ENCODE data around the gene ITGAX.
"Not testable (repeated sequence)": the region's sequence is repeated elsewhere in the genome, so short reads cannot be mapped to it uniquely, and the experiment has no call there.

ITGAX gene

GRCh38 chr16:31354394-31355291 lies at the start of gene ITGAX:
Gene ITGAX, plus strand, starts transcription at chr16:31355176. Its CDS starts 79 bp downstream, at chr16:31355255.
- Mint-ChIP-seq H3K27ac (peak within 1 kb of the TSS; percentile 10), H3K9me3 (no peaks in the 10 kb centered on the region), H3K4me1 (peaks cover 35% of the 10 kb centered on the region), H3K27me3 (no peaks in the 10 kb centered on the region), H3K4me3 (peak within 1 kb of the TSS; percentile 41), H3K36me3 (no peaks in the 10 kb centered on the region)

- Mint-ChIP-seq H3K27me3 (no peaks in the 10 kb centered on the region), H3K4me3 (no peak overlapping the region), H3K9me3 (no peaks in the 10 kb centered on the region), H3K36me3 (no peaks in the 10 kb centered on the region), H3K27ac (no peak overlapping the region), H3K4me1 (peaks cover 12% of the 10 kb centered on the region)
These were observed 49.8 kb upstream of the ITGAX start for GRCh38 chr16:31305219-31305618.

GRCh38 chr16:31308381-31308780 lies 46.6 kb upstream of the ITGAX start:
- H3K4me1 Mint-ChIP-seq, H3K36me3 Mint-ChIP-seq, H3K27ac Mint-ChIP-seq, H3K27me3 Mint-ChIP-seq, H3K4me3 Mint-ChIP-seq, H3K9me3 Mint-ChIP-seq: not testable (repeated sequence)

- Mint-ChIP-seq H3K27ac (no peak overlapping the region), H3K27me3 (peaks cover 3% of the 10 kb centered on the region), H3K4me1 (no peaks in the 10 kb centered on the region), H3K36me3 (peaks cover 17% of the 10 kb centered on the region), H3K4me3 (no peak overlapping the region), H3K9me3 (peaks cover 19% of the 10 kb centered on the region)
These were observed 32.5 kb upstream of the ITGAX start for GRCh38 chr16:31322500-31322899.

GRCh38 chr16:31323959-31324629 lies 30.9 kb upstream of the ITGAX start:
- no peaks in the 10 kb centered on the region for H3K4me1 Mint-ChIP-seq
- H3K27ac Mint-ChIP-seq, result no peak overlapping the region
- H3K27me3 Mint-ChIP-seq, result peaks cover 3% of the 10 kb centered on the region
- H3K9me3 Mint-ChIP-seq, result peaks cover 15% of the 10 kb centered on the region
- H3K4me3 Mint-ChIP-seq, result no peak overlapping the region
- peaks cover 16% of the 10 kb centered on the region for H3K36me3 Mint-ChIP-seq

- Mint-ChIP-seq H3K36me3 (peaks cover 16% of the 10 kb centered on the region), H3K27ac (no peak overlapping the region), H3K4me1 (no peaks in the 10 kb centered on the region), H3K4me3 (no peak overlapping the region), H3K27me3 (peaks cover 3% of the 10 kb centered on the region), H3K9me3 (peaks cover 15% of the 10 kb centered on the region)
These were observed 29.8 kb upstream of the ITGAX start for GRCh38 chr16:31325171-31325570.

GRCh38 chr16:31327646-31328225 lies 27.2 kb upstream of the ITGAX start:
- H3K4me3 Mint-ChIP-seq, result no peak overlapping the region

GRCh38 chr16:31328322-31329052 lies 26.5 kb upstream of the ITGAX start:
- Mint-ChIP-seq H3K4me1 (peaks cover 12% of the 10 kb centered on the region), H3K9me3 (no peaks in the 10 kb centered on the region), H3K4me3 (no peak overlapping the region), H3K27me3 (peaks cover 3% of the 10 kb centered on the region), H3K27ac (no peak overlapping the region), H3K36me3 (peaks cover 3% of the 10 kb centered on the region)

More at GRCh38 chr16:31327646-31328225, 27.2 kb upstream of the ITGAX start:
- H3K4me1 Mint-ChIP-seq, result peaks cover 12% of the 10 kb centered on the region
- H3K9me3 Mint-ChIP-seq, result peaks cover 3% of the 10 kb centered on the region
- peaks cover 4% of the 10 kb centered on the region for H3K36me3 Mint-ChIP-seq
- peaks cover 5% of the 10 kb centered on the region for H3K27me3 Mint-ChIP-seq
- no peak overlapping the region for H3K27ac Mint-ChIP-seq

GRCh38 chr16:31329671-31330552 lies 25.1 kb upstream of the ITGAX start:
- Mint-ChIP-seq H3K9me3 (no peaks in the 10 kb centered on the region), H3K4me1 (peaks cover 24% of the 10 kb centered on the region), H3K27me3 (peaks cover 3% of the 10 kb centered on the region), H3K4me3 (peak overlapping the region; percentile 89), H3K27ac (no peak overlapping the region), H3K36me3 (peaks cover 3% of the 10 kb centered on the region)

- Mint-ChIP-seq H3K4me1 (peaks cover 24% of the 10 kb centered on the region), H3K27ac (peak overlapping the region; percentile 12), H3K36me3 (peaks cover 3% of the 10 kb centered on the region), H3K27me3 (peaks cover 3% of the 10 kb centered on the region), H3K9me3 (no peaks in the 10 kb centered on the region), H3K4me3 (peak overlapping the region; percentile 89)
These were observed 24.5 kb upstream of the ITGAX start for GRCh38 chr16:31330553-31330890.

- Mint-ChIP-seq H3K4me1 (peaks cover 24% of the 10 kb centered on the region), H3K27me3 (peaks cover 3% of the 10 kb centered on the region), H3K4me3 (peak overlapping the region; percentile 89), H3K9me3 (no peaks in the 10 kb centered on the region), H3K27ac (no peak overlapping the region), H3K36me3 (peaks cover 3% of the 10 kb centered on the region)
These were observed 23.7 kb upstream of the ITGAX start for GRCh38 chr16:31331141-31331764.

GRCh38 chr16:31331807-31332301 lies 23.1 kb upstream of the ITGAX start:
- Mint-ChIP-seq H3K27me3 (peaks cover 3% of the 10 kb centered on the region), H3K27ac (no peak overlapping the region), H3K9me3 (no peaks in the 10 kb centered on the region), H3K4me3 (peak overlapping the region; percentile 89), H3K36me3 (peaks cover 3% of the 10 kb centered on the region), H3K4me1 (peaks cover 28% of the 10 kb centered on the region)

- Mint-ChIP-seq H3K27me3 (peaks cover 3% of the 10 kb centered on the region), H3K36me3 (peaks cover 3% of the 10 kb centered on the region), H3K4me3 (no peak overlapping the region), H3K9me3 (no peaks in the 10 kb centered on the region), H3K4me1 (peaks cover 32% of the 10 kb centered on the region), H3K27ac (no peak overlapping the region)
These were observed 22.4 kb upstream of the ITGAX start for GRCh38 chr16:31332544-31332943.
